Activated CD8-positive, alpha-beta memory T cell treated with anti-CD3 and anti-CD28 coated beads for 24 hours (primary cell): ENCODE measurements around the gene OR52E5.

ENCODE experiments used
- DNase-seq: peaks from one replicate; pipeline ENCODE4 v3.0.0-alpha.2; 2020

OR52E5 gene

GRCh38 chr11:5937868-5938602, 45.0 kb downstream of the OR52E5 start:
- no peak for DNase-seq

GRCh38 chr11:5938603-5938965, 45.6 kb downstream of the OR52E5 start:
- no peak for DNase-seq

GRCh38 chr11:5940748-5941147, 47.7 kb downstream of the OR52E5 start:
- no peak for DNase-seq

GRCh38 chr11:5941951-5942350, 48.9 kb downstream of the OR52E5 start, which contains the start of gene OR56A3:
Gene OR56A3 (plus strand): TSS chr11:5942251. CDS start chr11:5947347, 5,096 bp downstream.
- DNase-seq: no peak
